ENCODE data around the gene SUPT4H1.
"Not testable (repeated sequence)": the region's sequence is repeated elsewhere in the genome, so short reads cannot be mapped to it uniquely, and the experiment has no call there.

The SUPT4H1 gene
- 0.80 to 1.5 (median 0.90) reads per million in 4 donors for total RNA-seq

GRCh38 chr17:58351831-58352595 is at the start of gene SUPT4H1:
SUPT4H1 (minus strand) TSS chr17:58352201; CDS start chr17:58352135, 66 bp downstream.
- DNase-seq: peak; percentile 85 to 95 (median 87)

- no peak for DNase-seq
Observed at GRCh38 chr17:58401287-58401686, 49.3 kb upstream of the SUPT4H1 start.

GRCh38 chr17:58400826-58401225 is 48.8 kb upstream of the SUPT4H1 start:
- DNase-seq: no peak

DNA sequence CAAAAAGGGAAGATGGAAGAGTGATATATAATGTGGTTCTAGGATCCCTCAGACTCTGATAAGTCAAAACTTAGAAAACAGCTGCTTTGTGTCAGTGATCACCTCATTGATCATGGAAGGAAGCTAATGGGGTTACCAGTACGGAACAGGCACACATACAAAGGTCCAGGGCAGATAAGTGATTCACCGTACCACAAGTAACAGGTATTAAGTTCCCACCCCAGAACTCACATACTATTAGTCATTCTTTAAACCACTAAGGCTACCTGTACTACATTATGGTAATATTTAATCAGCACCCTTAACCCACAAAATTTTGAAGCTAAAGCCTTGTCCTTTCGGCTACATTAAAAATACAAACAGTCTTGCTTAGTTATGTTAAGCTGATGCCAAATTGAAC is 48.0 kb upstream of the SUPT4H1 start:
- no peak for DNase-seq

DNA sequence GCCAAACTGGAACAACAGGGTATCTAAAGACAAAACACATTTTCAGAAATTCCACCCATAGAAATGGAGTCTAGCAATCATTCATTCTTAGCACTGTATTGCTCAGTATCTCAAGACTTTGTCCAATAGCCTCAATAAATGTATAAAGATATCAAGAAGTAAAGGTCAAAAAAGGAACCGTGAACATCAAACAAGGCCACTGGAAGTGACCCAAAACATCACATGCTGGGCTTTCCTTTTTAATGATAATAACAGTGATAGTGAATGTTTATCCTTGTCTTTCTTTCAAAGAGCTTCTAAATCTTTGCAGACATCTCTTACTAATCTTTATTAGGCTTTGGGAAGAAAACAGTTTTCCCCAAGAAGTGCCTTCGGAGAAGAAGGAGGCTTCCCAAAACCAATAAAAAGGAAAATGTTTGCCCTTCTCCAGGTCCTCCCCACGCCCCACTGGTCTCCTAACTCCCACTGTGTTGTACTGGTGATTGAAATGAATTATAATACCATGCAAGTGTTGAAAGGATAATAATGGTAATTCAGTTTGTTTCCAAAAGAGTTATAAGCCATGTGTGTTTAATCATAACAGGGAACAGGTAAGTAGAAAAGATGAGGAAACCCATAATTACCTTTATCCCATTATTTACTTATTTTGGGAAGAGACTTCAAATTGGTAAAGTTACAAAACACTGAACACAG is 46.7 kb upstream of the SUPT4H1 start:
- DNase-seq: no peak

DNA sequence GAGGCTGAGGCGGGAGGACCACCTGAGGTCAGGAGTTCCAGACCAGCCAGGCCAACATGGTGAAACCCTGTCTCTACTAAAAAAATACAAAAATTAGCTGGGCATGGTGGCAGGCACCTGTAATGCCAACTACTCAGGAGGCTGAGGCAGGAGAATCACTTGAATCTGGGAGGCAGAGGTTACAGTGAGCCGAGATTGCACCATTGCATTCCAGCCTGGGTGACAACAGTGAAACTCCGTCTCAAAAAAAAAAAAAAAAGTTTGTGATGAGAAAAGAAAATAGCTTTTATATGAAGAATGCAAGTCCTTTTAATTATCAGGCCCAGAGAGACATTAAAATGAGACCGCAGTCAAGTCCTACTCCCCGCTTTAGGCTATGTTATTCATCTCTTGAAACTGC is 45.4 kb upstream of the SUPT4H1 start:
- not testable (repeated sequence) for DNase-seq

DNA sequence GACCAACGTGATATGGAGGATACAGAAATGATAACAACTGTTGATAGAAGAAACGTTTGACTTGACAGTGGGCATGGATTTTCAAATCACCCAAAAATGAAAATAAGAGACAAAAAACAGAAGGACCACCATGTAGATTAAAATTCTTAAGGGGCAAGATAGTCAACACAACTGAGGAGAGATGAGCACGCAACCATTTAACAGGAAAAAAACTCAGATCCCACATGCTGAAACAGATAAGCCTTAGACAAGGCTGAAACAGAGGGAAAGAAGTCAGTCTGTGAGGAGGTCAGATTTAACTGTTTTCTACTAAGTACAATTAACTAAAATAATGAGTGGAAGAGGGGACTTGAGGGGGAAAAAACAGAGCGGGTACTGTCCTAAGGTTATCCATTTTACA is 44.2 kb upstream of the SUPT4H1 start:
- no peak for DNase-seq

- no peak for DNase-seq
Observed at GRCh38 chr17:58394534-58395223, 42.7 kb upstream of the SUPT4H1 start.

DNA sequence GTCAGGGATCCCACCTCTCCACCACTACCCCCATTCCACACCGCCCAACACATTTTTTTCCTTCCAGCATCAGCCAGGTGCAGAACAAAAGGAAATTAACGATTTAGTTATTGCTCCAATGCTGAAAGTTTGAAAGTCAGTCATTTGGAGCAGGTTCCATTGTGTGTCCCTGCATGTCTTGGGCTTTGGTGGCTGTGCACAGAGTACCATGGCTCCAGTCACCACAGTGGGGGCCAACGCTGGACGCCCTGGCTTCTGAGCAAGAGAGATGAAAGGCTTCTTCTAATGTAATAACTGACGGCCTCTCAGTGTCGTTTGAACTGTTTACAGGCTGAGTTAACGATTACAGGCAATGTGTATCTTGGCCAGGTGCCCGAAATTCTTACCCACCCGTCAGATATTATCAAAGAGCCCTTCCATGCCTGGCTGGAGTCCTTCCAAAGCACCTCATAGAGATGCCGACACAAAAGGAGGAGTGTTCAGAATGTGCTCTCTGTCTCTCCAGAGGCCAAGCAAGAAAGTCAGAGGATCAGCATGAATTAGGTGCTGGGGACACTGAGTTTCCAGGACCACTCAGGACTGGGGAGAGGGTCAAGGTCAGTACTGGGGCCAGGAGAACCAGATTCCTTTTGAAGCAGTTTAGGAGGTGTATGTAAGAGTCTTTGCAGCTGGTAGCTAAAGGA is 39.4 kb upstream of the SUPT4H1 start:
- DNase-seq: no peak

DNA sequence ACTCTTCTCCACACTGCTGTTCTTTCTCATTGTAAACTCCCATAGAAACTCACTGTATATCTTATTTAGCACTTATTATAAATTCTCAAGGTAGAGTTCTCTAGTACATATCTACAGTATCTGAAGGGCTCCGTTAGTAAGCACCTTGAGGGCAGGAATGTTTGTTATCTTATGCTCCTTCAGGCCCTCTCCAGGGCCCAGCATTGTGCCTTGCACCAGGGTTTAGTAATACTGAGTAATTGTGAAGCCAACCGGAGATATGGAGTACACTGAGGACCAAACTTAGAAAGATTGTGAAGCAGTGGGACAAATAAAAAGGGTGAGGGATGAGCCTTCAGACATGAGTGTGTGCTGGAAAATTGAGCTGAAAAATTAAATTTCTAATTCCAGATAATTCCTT is 38.9 kb upstream of the SUPT4H1 start:
- no peak for DNase-seq

DNA sequence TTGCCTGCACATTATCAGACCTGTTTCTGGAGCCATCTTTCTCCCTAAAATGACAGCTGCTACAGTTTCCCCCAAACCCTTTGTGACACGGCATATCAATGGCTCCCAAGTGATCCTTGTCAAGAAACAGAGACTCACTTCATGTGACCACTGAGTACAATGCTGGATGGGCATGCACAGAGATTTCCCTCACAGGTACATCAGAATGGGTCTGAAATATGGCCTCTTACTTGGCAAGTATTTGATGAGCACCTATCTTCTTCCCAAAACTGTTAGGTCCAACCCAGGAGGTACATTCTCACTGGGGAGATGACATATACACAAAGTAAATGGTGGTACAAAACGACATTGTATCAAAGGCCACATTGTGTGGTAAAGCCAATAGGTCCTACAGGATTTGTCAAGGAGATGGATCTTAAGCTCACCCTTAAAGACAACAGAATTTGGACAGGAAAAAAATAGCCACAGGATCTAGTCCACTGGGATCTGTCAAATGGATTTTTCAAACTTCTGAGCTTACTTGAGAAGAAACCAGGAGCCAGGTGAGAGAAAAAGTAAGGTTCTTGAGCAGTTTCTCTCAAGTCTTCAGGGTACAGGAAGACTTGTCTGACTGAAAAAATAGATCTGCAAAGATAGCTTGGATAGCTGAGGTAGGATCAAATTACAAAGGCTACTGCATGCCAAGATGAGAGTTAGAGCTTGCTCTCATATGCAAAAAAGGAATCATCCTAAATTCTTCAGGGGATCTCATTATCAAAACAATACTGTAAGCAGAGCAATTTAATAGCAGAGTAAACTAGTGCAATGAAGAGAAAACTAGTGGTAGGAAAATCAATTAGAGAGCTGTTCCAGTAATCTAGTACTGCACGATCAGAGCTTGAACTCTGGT is 36.5 kb upstream of the SUPT4H1 start:
- no peak for DNase-seq

GRCh38 chr17:58387834-58388233 is 35.8 kb upstream of the SUPT4H1 start:
- no peak for DNase-seq

GRCh38 chr17:58386708-58387107 is 34.7 kb upstream of the SUPT4H1 start:
- no peak for DNase-seq

- no peak for DNase-seq
Observed at GRCh38 chr17:58385359-58385899, 33.4 kb upstream of the SUPT4H1 start.

- no peak for DNase-seq
Observed at GRCh38 chr17:58384897-58385296, 32.9 kb upstream of the SUPT4H1 start.

- DNase-seq: no peak
Observed at GRCh38 chr17:58383892-58384462, 32.0 kb upstream of the SUPT4H1 start.

GRCh38 chr17:58382872-58383242 is 30.9 kb upstream of the SUPT4H1 start:
- no peak for DNase-seq

DNA sequence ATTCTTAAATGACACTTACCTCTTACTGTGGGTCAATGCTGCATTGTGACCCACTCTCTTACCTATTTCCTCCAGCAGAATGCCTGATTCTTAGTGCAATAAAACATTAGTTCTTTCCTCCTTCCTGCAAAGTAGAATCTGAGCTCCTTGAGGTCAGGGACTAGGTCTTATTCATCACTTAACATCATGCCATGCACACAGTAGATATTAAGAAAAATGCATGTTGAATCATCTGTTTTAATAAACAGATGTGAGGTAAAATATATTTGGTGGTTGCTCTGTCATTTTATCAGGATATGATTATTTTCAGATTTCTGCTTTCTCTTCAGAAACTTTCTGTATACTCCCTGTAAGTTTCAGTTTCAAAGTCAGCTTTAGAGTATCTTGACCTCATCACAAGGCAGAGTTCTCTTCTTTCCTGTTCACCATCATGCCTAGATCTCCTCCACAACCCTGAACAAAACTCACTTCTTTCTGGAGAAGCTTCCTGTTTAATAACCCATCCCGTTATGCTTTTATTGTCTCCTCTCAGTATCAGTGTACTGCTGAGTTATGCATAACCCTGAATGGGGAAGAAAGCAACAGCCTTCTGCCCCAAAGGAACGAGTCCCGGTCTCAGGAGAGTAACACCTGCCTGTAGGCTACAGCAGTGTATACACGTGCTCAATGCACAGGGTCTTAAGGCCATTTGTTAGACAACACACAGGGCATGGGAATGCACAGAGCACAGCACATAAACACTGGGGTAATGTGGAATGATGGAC is 30.3 kb upstream of the SUPT4H1 start:
- peak in 1 of 5 donors; percentile 44 for DNase-seq

GRCh38 chr17:58381124-58382035 is 29.4 kb upstream of the SUPT4H1 start:
- DNase-seq: no peak

Measured in T-helper 1 cell (primary cell).